T-helper 2 cell (primary cell): ENCODE measurements around the gene UGGT2.
"Not testable (repeated sequence)": the region's sequence is repeated elsewhere in the genome, so short reads cannot be mapped to it uniquely, and the experiment has no call there.

Source experiments
- DNase-seq, 5 experiments: peaks; one replicate each; pipeline versions ENCODE4 v3.0.0 to v3.0.0-alpha.2; 2012 to 2022
- total RNA-seq, 2 donors: gene quantifications; one replicate each; lab custom pipeline; 2026; lab: John Stamatoyannopoulos, UW

UGGT2 gene, protein sequence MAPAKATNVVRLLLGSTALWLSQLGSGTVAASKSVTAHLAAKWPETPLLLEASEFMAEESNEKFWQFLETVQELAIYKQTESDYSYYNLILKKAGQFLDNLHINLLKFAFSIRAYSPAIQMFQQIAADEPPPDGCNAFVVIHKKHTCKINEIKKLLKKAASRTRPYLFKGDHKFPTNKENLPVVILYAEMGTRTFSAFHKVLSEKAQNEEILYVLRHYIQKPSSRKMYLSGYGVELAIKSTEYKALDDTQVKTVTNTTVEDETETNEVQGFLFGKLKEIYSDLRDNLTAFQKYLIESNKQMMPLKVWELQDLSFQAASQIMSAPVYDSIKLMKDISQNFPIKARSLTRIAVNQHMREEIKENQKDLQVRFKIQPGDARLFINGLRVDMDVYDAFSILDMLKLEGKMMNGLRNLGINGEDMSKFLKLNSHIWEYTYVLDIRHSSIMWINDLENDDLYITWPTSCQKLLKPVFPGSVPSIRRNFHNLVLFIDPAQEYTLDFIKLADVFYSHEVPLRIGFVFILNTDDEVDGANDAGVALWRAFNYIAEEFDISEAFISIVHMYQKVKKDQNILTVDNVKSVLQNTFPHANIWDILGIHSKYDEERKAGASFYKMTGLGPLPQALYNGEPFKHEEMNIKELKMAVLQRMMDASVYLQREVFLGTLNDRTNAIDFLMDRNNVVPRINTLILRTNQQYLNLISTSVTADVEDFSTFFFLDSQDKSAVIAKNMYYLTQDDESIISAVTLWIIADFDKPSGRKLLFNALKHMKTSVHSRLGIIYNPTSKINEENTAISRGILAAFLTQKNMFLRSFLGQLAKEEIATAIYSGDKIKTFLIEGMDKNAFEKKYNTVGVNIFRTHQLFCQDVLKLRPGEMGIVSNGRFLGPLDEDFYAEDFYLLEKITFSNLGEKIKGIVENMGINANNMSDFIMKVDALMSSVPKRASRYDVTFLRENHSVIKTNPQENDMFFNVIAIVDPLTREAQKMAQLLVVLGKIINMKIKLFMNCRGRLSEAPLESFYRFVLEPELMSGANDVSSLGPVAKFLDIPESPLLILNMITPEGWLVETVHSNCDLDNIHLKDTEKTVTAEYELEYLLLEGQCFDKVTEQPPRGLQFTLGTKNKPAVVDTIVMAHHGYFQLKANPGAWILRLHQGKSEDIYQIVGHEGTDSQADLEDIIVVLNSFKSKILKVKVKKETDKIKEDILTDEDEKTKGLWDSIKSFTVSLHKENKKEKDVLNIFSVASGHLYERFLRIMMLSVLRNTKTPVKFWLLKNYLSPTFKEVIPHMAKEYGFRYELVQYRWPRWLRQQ (N-terminal part only)
- total RNA-seq: 0 to 0.61 reads per million in 2 donors

- DNase-seq: peak in 1 of 5 experiments; percentile 6
Observed at GRCh38 chr13:96053003-96053703, at the start of gene UGGT2. Gene UGGT2 (minus strand): TSS chr13:96053401. CDS start chr13:96053312, 89 bp downstream.

GRCh38 chr13:96100457-96101220 lies 47.4 kb upstream of the UGGT2 start:
- DNase-seq: no peak

GRCh38 chr13:96093296-96094006 lies 40.2 kb upstream of the UGGT2 start:
- DNase-seq: no peak

- DNase-seq: no peak
Observed at GRCh38 chr13:96091164-96092117, 38.2 kb upstream of the UGGT2 start.

DNA sequence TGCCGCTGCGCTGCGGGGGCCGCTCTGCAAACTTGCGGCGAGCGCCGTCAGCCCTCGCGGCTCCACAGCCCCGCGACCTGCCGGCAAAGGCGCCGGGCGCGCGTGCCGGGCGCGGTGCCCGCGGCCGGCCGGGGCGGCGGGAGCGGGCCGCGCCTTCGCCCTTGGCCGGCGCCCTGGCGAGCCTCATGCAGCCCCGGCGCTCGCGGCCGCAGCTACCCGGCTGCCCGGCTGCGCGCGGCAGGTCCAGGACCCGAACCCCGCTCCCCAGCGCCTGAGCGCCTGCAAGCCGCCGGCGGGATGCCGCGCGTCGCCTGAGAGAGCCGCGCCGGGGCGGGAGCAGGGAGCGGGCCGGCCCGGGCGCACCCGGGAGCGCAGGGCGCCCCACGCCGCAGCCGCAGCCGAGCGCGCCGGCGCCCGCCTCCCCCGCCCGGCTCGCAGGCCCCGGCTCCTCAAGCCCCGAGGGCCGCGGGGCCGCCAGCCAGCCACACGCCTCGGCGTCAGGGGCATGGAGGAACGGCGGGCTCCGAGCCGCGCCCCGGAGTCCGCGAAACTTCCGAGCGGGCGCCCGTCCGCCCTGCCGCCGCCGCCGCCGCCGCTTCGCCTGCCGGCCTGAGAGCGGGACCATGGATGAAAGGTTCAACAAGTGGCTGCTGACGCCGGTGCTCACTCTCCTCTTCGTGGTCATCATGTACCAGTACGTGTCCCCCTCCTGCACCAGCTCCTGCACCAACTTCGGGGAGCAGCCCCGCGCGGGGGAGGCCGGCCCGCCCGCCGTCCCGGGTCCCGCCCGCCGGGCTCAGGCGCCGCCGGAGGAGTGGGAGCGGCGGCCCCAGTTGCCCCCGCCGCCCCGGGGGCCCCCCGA lies 37.3 kb upstream of the UGGT2 start:
- peak in 1 of 5 experiments; percentile 14 for DNase-seq

DNA sequence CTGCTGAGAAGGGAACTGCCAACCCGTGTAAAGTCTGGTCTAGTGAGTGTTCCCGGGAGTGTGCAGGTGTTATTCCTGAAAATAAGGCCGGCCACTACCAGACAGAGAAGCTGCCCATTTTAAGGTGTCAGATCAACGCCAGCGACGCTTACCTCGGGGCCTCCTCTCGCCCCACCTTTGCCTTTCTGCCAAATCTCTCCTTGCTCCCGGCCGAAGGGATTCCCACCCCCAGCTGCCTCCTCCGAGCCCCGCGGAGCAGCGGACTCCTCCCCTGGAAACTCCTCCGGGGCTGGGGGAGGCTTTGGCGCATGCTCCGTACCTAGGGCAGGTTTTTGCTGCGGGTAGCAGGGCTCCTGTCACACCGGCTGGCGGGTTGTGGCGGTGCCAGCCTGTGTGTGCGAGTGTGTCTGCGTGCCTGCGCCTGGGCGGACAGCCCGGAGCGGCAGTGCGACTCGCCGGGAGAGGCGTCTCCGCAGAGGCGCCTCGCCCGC lies 36.6 kb upstream of the UGGT2 start, which contains the start of gene HS6ST3:
Gene HS6ST3, plus strand, starts transcription at position 359 of the 491 bp plus-strand sequence.
- DNase-seq: peak in 1 of 5 experiments; percentile 15

- no peak for DNase-seq
Observed at GRCh38 chr13:96089139-96089538, 35.9 kb upstream of the UGGT2 start.

DNA sequence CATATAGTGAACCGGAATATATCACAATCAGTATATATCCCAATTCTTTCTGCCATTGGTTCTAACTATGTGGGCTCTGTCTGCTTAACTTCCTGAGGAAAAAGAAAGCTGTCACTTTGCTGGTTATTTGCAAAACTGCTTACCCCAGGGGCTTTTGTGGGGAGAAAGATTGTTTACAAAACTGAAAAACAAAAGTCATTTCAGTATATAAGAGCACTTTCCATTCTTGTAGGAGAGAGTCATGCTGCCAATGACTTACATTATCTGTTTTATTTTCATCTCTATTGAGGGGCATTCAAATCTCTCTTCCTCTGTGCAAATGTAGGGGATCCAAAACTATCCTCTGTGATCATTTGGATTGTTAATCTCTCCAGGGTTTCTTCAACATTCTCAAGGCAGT lies 33.5 kb upstream of the UGGT2 start:
- no peak for DNase-seq

DNA sequence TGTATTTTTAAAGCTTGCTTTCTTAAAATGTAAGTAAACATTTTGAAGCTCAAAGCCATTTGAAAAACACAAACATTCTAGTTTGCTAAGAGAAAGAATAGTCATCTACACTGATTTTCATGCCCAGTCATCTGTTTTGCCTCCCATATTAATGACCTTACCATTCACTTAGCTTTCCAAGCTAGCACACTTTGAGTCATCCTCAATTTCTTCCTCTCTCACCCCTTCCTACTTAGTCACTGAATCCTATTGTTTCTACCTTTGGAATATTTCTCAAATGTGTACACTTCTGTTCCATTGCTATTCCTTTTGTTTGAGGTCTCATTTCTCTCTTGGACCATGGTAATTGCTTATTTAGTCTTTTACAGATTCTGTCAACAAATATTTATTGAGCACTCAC lies 29.4 kb upstream of the UGGT2 start:
- DNase-seq: no peak

- DNase-seq: no peak
Observed at GRCh38 chr13:96081888-96082287, 28.7 kb upstream of the UGGT2 start.

DNA sequence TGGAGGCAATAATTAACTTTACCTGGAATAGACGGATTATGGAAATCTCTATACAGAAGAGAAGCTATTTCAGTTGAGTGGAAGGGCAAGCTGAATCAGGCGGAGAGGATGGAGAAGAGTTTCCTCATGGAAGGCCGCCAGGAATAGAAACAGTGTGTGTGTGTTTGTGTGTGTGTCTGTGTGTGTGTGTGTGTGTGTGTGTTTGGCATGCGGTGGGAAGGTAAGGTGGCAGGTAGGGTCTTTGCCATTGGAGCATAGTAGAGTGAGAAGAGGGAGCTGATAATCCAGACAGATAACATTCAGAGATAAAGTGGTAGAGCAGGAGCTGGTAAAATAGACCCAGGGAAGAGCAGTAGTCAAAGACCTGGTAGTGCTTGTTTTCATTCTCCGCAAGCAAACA lies 27.5 kb upstream of the UGGT2 start:
- no peak for DNase-seq

DNA sequence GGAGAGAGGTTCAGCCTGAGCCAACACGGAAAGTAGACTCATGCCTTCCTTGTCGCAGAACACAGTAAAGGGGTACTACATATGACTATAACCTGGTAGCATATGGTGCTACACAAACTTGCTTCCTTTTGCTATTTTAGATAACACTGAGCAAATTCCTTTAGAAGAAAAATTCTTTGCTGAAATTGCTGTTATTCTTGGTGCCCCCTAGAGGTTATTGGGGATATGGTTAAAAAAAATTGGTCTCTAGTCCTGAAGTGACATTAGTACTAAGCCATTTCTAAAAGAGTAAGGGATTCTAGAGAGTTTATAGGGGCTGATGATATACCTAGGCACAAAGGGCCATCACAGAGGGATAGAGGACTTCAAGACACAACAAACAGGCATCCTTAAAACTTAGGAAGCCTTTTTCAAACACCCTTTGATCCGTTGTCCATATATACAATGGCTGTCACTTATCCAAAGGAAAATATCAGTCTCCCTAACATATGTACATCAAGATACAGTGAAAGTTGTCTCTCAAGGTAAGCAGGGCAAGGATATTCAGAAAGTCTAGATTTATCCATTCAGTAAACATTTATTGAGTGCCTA lies 22.8 kb upstream of the UGGT2 start:
- DNase-seq: no peak

- DNase-seq: no peak
Observed at GRCh38 chr13:96072392-96072791, 19.2 kb upstream of the UGGT2 start.

DNA sequence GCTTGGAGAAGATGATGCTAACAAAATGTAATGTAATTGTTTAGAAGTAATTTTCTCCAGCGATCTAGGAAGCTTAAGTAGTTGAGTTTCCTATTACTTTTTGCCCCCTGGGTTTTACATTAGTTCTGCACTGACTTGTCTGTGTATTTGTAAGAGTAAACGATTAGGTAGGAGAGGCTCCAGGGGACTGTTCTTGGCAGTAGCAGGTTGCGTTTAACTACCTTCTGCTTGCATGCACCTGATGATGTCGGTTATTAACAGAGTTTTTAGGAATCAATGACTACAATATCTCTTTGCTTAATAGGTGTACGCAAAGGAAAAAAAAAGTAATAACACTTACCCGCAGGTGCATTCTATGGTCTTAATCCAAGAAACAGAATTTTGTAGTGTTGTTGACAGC lies 18.3 kb upstream of the UGGT2 start:
- no peak for DNase-seq

DNA sequence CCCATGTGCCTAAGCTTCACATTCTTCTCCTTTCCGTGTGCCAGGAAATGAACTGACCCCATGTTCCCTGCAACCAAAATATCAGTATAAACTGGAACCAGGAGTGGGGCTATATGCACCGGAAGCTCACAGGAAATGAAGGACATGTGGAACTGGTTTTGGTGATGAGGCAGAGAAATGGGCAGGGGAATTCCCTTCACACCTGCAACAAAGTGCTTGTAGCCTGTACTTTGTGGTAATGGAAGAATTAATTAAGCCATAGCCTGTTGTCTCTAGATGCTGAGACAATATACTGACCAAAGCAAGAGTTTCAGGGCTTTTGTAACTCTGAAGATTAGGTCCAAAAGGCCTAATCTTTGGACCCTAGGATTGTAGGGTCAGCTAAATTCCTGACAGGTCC lies 15.5 kb upstream of the UGGT2 start:
- DNase-seq: no peak

GRCh38 chr13:96065849-96066248 lies 12.6 kb upstream of the UGGT2 start:
- DNase-seq: no peak

- DNase-seq: no peak
Observed at GRCh38 chr13:96052656-96053002, 572 bp downstream of the UGGT2 start.

DNA sequence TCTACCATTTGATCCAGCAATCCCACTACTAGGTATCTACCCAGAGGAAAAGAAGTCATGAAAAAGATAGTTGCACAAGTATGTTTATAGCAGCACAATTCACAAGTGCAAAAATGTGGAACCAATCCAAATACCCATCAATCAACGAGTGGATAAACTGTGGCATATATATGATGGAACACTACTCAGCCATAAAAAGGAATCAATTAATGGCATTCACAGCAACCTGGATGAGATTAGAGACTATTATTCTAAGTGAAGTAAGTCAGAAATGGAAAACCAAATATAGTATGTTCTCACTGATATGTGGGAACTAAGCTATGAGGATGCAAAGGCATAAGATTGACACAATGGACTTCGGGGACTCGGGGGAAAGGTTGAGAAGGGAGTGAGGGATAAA lies 1.3 kb downstream of the UGGT2 start:
- DNase-seq: not testable (repeated sequence)
